ENCODE data around the gene RSAD1.
"Not testable (repeated sequence)": the region's sequence is repeated elsewhere in the genome, so short reads cannot be mapped to it uniquely, and the experiment has no call there.

The RSAD1 gene

GRCh38 chr17:50458701-50459676, 19.7 kb upstream of the RSAD1 start:
- no peak for DNase-seq

- DNase-seq, result peak; percentile 38
Measured at GRCh38 chr17:50459756-50460155, 18.9 kb upstream of the RSAD1 start.

DNA sequence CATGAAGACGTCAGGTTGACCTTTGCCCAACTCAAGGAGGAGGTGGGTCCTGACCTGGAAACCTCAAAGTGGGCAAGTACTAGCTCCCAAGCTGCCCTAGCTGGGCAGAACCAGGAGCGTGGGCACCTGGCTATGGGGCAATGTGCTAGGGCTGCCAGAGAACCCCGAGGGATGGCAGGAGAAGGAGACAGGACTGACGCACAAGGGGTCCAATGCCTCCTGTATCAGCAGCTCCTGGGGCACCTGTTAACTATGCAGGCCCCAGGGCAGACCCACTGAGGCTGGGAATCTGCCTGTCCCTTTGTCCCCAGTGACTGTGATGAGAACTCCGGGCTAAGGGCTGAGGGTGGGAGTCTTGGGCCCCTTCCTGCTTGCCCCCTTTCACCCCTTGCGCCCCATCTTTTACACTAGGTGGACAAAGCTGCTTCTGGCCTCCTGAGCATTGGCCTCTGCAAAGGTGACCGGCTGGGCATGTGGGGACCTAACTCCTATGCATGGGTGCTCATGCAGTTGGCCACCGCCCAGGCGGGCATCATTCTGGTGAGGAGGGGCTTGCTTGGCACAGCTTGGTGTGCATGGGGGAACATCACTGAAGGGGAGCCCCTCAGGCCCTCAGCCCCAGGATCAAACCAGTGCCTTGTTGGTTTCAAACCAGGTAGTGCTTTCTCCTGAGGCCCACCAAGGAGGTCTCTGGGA, 17.7 kb upstream of the RSAD1 start:
- no peak for DNase-seq

DNA sequence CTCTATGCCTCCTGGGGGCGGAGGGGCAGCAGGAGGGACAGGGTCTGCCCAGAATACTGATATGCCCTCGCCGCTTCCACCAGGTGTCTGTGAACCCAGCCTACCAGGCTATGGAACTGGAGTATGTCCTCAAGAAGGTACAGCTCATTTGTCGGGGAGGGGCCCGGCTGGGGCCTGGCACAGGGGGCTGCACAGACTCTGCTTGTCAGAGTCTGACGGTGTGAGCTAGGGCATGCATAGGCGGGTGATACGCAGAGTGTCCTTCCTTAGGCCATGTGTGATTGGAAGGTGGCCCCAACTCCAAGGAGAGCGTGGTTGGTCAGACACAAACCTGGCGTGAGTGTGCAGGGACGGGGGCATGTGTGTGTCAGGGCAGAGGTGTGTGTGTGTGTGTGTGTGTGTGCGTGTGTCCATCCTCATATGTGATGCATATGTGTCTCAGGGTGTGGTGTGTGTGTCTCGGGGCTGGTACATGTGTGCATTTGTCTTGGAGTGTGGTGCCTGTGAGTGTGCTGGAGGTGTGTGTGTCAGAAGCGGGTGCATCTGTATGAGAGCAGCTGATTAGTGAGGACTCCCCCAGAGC, 17.0 kb upstream of the RSAD1 start:
- no peak for DNase-seq

DNA sequence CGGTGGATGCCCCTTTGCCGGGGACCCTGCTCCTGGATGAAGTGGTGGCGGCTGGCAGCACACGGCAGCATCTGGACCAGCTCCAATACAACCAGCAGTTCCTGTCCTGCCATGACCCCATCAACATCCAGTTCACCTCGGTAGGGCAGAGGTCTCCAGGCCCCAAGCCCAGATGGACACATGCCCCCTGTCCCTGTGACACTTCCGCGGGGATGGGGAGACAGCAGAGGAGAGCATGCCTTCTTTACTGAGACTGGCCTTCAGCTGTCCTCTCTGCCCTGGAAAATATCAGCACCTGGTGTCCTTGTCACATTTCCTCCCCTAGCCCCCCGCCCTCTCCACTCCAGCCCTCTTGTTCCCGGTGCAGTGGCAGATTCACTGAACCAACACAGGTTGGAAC, 16.2 kb upstream of the RSAD1 start:
- no peak for DNase-seq

DNA sequence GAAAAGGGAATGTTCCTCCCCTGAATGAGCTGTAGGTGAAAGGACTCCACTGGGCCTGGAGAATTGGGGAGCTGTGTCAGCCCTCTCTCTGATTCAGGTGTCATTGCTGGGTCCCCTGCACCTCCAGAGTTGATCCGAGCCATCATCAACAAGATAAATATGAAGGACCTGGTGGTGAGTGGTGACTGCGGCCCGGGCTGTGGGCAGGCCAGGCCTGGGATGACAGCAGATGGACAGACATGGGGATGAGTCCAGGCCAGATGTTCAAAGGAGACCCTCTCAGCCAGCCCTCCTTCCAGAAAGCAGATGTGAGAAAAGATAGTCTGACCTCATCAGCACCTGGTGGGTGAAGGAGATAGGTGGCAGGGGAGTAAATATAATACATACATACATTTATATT, 14.5 kb upstream of the RSAD1 start:
- peak; percentile 58 for DNase-seq

DNA sequence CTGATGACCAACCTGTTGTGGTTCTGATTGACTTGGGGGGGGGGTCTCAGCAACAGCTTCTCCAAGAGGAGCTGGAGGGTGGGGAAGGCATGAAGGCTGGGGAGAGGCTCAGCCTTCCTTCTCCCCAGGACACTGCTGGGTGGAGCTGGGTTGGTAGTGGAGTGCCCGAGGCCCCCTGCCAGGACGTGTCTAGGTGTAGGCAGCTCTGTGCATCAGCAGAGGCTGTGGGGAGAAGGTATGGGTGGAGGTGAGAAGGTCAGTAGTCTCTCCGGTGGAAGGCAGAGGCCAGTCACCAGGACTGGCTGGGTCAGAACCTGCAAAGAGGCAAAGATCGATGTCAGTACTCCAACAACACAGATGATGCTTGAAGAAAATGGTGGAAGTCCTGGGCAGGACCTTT, 13.9 kb upstream of the RSAD1 start:
- DNase-seq, result peak; percentile 50

- DNase-seq, result peak; percentile 92
Measured at GRCh38 chr17:50465171-50465570, 13.5 kb upstream of the RSAD1 start.

GRCh38 chr17:50465635-50466034, 13.0 kb upstream of the RSAD1 start:
- DNase-seq, result no peak

- DNase-seq, result peak; percentile 88
Measured at GRCh38 chr17:50466371-50467113, 12.1 kb upstream of the RSAD1 start.

DNA sequence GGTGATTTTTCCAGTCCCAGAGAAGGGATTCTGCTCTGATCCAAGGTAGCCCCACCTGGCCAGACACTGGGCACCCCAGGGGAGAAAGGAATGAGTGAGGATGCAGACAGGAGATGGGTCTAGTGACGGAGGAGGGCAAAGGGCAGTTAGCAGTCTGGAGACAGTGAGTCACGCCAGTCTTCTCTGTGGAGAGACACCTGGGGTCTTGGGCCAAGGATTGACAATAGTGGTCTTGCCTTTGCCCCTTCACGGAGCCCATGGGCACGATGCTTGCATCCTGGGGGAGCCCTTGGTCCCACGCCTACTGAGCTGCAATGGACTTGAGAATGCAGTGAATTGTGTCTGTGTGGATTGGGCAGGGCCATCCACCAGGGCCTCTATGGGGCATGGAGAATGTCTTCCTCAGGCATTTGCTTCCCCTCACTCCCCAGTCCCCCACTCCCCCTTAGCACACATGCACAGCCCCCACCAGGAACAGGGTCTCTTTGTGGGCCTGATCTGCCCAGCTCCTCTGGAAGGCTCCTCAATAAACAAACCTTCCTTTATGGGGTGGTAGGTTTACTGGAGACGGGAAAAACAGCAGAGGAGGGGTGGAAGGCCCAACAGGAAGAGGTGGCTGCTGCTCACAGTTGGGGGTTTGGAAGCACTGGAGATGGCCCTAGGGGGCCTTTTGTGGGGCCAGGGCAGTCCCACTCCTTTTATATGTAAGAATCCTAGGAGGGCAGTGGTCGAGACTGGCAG, 11.4 kb upstream of the RSAD1 start:
- DNase-seq, result no peak

- no peak for DNase-seq
Measured at GRCh38 chr17:50467855-50468303, 10.8 kb upstream of the RSAD1 start.

DNA sequence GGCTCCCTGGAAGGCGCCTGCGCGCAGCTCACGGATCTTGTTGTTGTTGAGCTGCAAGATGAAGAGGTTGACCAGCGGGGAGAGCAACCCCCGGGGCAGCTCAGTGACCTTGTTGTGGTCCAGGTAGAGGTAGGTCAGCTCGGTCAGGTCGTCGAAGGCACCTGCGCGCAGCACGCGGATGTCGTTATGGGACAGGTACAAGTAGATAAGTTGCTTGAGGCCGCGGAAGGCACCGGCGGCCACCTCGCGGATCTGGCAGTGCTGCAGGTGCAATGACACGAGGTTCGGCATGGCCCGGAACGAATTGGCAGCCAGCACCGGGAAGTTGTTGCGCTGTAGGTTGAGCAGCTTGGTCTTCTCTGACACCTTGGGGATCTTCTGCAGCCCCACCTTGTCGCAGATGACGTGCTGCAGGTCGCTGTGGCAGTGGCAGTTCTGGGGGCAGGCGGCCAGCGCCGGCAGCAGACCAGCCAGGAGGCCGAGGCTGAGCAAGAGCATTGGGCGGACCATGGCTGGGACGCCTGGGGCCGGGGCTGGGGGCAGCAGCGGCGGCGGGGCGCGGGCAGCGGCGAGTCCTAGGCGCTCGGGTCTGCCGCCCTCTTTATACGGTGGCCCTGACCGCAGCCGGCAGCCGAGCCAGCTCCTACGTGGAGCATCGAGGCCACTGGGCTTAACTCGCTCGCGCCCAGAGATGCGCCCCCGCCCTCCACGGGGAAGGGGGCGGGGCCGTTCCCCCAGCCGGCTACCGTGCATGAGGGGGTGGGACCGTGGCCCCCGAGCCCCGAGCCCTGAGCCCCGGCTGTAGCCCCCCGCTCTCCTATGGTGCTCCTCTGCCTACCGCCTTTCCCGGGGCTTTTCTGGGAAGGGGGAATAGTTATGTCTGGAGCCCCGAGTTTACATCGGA, 10.1 kb upstream of the RSAD1 start, which contains the start of gene CHAD:
Gene CHAD, minus strand, starts transcription at position 577 of the 904 bp plus-strand sequence. Its CDS starts 67 bp downstream, at position 510.
- no peak for DNase-seq

GRCh38 chr17:50469208-50469605, 9.5 kb upstream of the RSAD1 start:
- no peak for DNase-seq

- DNase-seq, result no peak
Measured at GRCh38 chr17:50469671-50470305, 8.9 kb upstream of the RSAD1 start.

GRCh38 chr17:50470426-50470825, 8.2 kb upstream of the RSAD1 start:
- DNase-seq, result no peak

GRCh38 chr17:50471009-50471905, 7.4 kb upstream of the RSAD1 start:
- DNase-seq, result no peak

DNA sequence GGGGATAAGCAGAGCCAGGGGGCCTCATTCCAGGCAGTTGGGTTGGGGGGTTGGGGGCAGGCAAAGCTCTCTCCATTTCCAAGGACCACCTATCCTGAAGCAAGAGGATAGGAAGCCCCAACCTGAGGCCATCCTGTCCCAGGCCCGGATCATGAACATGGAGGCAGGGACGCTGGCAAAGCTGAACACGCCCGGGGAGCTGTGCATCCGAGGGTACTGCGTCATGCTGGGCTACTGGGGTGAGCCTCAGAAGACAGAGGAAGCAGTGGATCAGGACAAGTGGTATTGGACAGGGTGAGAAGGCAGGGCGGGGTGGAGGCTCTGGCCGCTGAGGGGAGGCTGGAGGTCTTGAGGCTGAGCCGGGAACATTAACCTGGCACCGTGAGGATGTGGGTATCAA, 6.4 kb upstream of the RSAD1 start:
- no peak for DNase-seq

DNA sequence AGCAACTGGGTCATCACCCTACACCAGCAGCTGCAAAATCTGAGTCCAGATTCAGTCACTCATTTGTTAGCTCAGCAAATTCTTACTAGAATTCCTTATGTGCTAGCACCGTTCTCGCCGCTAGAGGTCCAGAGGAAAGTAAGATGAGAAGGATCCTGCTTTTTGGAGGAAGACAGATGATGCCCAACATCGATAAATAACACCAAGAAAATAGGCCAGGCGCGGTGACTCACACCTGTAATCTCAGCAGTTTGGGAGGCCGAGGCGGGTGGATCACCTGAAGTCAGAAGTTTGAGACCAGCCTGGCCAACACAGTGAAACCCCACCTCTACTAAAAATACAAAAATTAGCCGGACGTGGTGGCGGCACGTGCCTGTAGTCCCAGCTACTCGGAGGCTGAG, 5.9 kb upstream of the RSAD1 start:
- not testable (repeated sequence) for DNase-seq

All from RPMI8226 (cell line).